ENCODE results near the gene IL20RB.
"Not testable (repeated sequence)": the region's sequence is repeated elsewhere in the genome, so short reads cannot be mapped to it uniquely, and the experiment has no call there.

IL20RB gene

DNA sequence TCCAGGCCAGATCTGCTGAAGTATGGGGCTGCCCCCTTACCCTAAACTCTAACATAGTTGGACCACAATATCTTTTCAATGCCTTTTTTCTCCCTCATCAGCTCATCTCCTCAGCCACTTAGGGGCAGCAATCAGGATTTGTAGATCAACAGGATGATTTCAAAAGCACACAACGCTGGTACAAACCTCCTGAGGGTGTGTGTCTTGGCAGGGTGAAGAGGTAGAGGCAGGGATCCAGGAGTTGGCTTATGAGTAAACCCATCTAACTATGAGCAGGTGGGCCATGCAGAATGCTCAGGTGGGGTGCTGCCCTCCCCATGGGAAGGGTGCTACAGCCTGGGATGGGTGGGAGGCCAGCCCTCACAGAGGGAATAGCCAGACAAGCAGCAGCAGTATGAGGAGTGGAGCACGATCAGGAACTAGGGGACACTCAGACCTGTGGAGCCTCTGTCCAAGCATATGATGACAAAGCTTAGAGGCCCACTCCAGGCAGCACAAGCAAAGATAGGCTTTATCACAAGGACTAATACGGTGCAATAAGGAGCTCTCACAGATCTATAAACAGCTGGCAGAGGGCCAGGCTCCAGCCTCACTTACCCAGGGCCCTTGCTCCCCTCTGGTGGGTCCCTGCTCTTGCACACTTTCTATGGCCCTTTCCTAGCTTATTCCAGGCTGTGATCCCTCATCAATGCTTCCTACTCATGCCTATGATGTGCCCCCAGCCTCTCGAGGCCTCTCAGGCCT is 32.2 kb downstream of the IL20RB start:
- no peak for DNase-seq

DNA sequence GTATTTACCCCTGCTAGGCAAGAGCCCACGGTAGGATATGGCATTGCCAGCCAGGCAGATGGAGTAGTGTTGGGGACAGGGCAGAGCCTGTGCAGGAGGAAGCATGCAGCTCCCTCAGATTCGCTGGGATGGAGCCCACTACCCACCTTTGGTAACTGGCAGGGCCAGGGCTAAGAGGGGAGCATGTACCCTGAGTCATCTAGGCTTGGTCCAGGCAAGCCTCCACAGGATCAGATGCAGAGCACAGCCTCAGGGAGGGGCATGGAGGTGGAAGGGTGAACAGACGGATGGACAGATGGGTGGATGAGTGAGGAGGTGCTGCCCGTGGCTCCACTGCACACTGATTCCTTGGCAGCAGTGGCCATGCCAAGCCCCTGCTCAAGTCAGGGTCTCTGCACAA is 33.0 kb downstream of the IL20RB start:
- DNase-seq, result no peak

DNA sequence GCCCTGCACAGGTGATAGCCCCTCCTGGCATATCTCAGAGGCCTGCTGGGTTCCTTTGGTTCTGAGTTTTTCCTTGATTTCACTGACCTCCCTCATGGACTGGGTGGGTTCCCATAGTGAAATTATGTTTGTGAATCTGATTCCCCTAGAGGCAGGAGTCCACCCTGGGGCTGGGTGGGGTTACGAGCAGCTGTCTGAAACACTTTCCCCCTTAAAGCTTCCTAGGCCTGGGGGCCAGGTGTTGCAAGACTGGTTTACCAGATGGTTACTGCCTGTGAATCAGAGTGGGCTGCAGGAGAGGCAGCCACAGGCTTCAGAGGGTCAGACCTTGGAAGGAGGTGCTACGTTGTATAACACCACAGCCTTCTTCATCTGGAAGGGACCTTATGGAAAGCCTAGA is 34.3 kb downstream of the IL20RB start:
- DNase-seq, result no peak

DNA sequence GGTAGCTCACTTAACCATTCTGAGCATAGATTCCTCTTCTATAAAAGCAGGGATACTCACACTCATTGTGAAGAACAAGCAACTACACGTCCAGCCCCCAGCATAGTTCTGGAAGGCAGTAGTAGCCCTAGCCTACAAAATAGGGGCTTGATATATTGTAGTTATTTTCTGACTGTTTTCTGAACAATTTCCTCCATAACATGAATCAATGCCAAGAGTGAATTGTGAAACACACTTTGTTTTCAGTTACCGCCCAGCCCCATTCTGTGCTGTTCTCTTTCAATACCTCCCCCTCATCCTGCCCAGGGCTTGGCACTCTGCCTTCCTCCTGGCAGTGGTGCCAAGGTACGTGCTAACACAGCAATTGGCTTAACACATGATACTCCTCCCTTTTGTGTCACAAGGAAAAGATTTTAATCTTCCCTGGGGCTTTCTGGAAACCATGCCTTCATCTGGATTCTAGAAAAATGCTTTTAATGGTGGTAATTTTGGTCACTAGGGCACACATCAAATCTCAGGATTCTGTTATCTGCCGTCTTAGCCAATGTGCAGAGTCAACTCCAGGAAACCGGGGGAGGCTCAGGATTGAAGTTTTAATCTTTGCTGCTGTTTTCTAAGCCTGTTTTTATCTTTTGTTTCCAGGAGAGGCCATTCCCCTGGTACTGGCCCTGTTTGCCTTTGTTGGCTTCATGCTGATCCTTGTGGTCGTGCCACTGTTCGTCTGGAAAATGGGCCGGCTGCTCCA is 37.2 kb downstream of the IL20RB start:
- no peak for DNase-seq

DNA sequence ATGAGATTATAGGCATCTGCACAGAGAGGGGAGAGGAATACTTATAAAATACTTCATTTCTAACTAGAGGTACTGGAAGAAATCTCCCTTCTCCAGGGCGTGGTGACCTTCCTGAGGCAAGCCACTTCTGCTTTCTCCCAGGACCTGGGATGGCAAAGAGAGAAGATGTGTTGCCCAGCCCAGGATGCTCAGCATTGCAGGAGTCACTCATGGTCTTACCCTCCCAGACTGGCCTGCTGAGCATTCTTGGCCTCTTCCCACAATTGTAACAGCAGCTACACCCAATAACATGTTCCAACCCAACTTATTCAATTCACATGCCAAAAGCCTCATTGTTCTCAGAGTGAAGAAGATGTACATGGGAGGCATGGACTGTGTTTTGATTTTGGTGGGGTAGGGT is 37.9 kb downstream of the IL20RB start:
- DNase-seq, result no peak

DNA sequence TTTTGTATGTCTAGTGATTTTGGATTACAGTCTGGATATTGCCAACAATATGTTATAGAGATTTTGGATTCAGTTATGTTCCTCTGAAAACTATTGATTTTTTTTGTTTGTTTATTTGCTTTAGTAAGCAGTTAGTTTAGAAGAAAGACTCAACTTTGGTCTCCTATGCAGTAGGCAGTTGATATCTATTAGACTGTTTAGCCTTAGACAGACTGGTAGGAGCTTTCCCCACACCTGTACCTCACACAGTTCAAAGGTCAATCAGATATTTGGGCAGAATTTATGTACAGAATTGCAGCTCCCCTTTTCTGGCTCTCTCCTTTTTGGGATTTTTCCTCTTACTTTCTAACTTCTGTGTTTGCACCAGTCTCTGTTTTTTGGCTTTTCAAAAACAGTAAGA is 42.3 kb downstream of the IL20RB start:
- no peak for DNase-seq

DNA sequence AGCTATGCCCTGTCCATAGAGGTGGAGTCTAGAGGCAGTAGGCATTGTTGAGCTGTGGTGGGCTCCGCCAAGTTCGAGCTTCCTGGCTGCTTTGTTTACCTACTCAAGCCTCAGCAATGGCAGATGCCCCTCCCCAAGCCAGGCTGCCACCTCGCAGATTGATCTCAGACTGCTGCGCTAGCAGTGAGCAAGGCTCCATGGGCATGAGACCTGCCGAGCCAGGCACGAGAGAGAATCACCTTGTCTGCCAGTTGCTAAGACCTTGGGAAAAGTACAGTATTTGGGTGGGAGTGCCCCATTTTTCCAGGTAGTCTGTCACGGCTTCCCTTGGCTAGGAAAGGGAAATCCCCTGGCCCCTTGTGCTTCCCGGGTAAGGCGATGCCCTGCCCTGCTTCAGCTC is 49.6 kb downstream of the IL20RB start:
- not testable (repeated sequence) for DNase-seq

DNA sequence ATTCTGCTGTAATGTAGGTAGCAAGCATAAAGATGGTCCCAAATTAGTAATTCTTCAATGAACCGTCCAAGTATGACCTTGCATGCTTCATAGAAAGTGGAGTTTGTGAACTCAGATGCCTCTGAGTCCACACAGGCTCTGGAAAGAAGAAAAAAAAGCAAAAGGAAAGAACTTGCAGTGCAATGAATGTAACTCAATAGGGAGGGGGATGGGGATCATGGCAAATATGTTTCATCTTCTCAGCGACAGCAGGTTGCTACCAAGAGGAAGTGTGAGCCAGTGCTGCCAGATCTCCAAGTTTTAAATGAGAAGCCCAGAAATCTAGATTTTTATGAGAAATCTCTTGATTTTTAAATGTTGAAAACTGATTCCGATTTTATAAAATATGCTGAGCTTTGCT is 50.3 kb downstream of the IL20RB start:
- no peak for DNase-seq

DNA sequence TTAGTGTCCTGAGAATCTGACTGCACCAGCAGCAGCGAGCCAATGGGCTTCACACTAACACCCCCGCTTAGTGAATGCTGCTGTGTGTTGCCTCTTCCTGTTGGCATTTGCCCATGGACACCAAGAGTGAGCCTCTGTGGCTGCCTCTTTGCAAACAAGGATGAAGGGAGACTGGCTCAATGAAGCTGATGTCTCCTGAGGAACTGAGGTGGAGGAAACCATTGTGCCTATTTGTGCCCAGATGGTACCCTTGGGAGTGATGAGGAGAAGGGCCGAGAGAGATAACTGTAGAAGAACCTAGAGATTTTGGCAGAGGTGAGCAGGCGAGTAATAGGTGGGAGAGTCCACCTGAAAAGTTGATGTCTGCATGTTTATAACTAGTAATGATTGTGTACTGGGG is 51.2 kb downstream of the IL20RB start:
- no peak for DNase-seq

DNA sequence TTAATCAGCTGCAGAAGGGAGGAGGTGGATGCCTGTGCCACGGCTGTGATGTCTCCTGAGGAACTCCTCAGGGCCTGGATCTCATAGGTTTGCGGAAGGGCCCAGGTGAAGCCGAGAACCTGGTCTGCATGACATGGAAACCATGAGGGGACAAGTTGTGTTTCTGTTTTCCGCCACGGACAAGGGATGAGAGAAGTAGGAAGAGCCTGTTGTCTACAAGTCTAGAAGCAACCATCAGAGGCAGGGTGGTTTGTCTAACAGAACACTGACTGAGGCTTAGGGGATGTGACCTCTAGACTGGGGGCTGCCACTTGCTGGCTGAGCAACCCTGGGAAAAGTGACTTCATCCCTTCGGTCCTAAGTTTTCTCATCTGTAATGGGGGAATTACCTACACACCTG is 52.4 kb downstream of the IL20RB start:
- no peak for DNase-seq

DNA sequence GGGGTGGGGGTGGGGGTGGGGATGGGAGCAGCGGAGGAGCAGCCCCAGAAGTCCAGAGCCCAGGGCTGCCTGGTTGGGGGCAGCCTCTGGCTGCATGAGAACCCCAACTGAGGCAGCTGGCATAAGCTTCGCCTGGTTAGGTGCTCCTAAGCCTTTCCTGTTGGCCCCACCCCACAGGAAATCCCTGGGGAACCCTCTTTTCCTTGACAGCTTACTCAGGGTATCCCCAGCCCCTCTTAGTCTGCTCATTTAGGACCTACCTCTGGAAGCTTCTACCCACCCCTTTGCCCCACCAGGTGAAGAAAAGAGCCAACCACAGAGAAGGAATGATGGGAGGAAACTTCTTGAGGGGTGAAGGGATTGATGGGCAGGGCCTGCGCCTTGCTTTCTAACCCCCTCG is 53.4 kb downstream of the IL20RB start:
- DNase-seq, result no peak

DNA sequence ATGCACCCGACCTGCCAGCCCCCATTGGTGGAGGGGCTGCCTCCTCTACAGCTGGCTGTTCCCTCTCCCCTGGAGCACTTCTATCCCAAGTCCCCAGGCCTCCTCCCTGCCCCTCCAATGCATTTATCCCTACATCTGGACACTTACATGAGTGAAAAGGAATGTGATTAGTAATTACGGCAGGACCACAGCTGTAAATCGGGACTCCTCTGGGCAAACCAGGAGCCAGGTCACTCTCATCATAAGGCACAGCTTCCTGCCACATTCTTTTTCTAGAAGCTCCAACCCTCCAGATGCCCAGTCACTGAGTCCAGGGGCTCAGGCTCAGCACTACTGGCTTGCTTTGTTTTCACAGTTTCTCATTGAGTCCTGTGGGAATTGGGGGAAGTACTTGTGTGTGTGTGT is 54.3 kb downstream of the IL20RB start:
- DNase-seq, result no peak

DNA sequence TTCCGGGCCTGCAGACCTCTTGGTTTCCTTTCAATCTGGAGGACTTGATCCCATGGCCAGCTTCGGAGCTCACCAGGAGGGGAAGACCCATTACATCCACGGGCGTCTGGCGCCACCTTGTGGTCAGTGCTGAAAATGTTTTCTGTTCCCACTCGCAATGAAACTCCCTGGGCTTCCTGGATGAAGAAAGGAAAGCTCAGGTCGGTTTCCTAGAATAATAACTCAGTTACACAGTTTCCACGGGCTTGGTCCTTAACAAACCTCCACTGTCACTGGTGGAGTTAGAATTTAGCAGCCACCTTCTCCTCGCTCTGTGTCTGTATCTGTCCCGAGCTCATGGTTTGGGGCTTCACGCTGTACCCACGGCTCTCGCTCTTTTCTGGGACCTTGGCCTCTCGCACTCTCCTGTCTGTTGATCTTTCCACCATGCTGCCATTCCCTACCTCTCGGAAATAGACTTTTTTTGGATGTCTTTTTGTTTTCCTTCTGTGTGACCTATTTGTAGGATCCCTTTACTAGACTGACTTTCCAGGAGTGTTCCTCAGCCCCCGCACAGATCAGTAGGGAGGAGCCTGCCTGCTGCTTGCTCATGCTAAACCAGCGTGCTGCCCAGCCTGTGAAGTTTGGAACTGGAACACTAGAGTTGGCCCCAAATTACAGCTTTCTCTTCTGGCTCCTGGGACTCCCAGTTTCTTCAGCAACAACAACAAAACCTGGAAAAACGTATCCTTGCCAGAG is 56.3 kb downstream of the IL20RB start:
- DNase-seq, result peak; percentile 82

DNA sequence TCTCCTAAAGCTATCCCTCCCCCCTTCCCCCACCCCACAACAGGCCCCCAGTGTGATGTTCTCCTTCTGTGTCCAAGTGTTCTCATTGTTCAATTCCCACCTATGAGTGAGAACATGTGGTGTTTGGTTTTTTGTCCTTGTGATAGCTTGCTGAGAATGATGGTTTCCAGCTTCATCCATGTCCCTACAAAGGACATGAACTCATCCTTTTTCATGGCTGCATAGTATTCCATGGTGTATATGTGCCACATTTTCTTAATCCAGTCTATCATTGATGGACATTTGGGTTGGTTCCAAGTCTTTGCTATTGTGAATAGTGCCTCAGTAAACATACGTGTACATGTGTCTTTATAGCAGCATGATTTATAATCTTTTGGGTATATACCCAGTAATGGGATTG is 59.5 kb downstream of the IL20RB start:
- DNase-seq, result not testable (repeated sequence)

DNA sequence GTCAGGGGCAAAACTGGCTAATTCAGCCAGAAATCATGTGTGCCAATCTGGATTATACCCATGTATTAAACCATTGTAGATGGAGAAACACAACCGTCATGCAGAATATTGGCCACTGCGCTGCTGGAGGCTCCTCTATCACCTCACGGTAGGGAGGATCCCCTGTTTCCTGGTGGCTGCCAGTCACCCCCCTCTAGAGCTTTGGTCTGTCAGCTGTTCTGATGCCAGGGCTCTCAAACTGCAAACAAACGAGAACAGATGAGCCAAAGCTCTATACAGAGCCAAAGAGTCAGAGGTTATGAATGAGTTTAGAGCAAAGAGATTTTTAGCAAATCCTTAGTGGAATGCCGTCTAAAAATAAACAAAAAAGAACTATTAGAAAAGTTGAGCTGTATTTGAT is 62.5 kb downstream of the IL20RB start:
- no peak for DNase-seq

DNA sequence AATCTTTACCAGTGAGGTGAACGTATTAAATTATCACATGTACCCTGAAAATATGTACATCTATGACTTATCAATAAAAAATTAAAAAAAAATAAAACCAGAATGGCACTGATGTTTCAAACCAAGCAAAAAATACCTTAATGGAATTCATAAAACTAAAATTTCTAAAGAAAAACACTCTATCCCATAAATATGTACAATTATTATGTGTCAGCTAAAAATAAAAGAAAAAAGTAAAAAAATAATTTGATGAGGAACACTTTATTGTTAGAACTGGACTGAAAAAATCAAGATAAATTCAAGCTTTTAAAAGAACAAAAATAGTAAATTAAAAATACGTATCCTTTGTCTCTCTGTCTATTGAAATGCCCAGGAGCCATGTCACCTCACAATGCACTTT is 63.1 kb downstream of the IL20RB start:
- DNase-seq, result no peak

DNA sequence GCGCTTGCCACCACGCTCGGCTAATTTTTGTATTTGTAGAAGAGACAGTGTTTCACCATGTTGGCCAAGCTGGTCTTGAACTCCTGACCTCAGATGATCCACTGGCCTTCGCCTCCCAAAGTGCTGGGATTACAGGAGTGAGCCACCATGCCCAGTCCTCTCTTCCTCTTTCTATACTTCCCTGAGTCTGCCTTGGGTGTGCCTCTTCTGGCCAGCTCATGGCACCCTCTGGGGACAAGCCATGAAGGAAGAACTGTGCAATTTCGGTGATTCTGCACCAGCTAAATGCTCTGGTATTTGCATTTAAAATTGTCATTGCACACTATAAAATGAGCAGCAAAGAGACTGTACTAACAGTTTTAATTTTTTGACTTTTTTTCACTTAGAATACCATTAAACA is 66.6 kb downstream of the IL20RB start:
- no peak for DNase-seq

DNA sequence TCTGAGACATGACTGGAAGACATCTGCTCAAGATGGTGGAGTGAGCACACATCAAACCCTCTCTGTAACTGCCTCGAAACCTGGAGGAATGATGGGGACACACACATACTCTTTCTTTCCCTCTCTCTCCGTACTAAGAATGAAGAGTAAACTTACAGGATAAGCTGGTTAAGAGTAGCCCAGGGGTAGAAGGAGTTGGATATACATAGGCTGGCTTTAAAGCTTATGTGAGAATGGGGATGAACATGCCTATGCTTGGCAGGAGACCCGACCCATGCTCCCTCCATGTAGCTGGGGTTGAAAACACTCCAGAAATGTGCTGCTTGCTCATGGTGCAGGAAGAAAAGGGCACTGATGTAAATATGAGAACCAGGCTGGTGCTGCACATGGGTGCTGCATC is 68.9 kb downstream of the IL20RB start:
- no peak for DNase-seq

DNA sequence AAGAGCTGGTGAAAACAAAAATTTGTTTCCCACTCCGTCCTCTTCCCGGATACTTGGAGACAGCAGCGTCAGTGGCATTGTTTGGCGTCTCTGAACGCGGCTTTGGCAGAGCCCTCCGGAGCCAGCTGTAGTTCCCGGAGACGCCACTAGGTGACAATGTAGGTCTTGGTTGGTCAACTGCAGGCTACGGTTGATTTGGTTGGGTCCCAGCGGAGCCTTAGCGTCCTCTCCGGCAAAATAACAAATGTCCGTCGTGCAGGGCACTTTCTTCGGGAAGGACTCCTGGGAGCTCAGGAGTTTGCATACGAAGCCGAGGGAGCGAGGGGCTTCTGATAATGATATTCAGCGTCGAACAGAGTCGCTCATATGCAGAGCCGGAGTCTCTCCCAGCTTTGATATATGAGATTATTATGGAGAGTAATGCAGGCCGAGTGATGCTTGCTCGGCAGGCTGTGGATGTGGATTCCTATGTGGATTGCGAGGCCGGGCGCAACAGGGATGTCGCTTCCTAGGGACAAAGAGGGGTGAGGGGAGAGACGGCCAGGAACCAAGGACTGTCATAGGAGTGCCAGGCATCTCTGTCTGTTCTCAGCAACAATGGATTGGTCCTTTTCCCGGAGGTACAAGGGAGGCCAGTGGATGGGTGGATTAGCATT is 74.8 kb downstream of the IL20RB start:
- DNase-seq, result peak; percentile 70

DNA sequence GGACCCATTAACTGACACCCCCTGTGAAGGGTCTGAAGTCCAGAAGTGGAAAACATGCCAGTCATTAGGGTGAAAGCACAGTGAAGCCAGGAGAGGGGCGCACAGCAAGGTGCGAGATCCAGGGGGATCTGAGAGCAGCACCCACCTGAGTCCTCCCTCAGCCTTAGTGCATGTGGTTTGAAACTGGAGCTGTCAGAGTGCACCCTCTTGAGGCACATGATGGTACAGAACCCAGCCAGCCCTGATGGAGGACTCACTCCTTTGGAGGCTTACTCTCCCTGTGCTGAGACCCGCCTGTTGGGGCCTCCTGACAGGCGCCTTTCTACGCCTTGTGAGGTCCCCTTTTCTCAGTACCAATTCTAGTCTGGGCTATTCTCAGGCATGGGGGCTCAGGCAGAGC is 77.8 kb downstream of the IL20RB start:
- no peak for DNase-seq

DNA sequence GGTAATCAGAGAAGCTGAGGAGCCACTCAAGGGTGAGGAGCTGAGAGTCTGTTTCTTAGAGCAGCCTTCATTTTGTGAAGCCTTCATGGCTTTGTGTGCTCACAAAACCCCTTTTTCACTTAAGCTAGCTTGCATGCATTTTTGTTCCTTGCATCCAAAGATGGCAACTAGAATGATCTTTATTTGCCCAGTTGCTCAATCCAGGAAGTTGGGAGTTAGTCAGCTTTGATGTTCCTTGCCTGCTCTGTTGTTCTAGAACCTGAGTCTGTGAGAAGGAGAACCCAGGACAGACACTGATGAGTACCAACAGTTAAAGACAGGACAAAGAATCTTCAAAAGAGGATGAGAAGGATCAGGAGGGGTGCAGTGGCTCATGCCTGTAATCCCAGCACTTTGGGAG is 81.8 kb downstream of the IL20RB start:
- DNase-seq, result no peak

DNA sequence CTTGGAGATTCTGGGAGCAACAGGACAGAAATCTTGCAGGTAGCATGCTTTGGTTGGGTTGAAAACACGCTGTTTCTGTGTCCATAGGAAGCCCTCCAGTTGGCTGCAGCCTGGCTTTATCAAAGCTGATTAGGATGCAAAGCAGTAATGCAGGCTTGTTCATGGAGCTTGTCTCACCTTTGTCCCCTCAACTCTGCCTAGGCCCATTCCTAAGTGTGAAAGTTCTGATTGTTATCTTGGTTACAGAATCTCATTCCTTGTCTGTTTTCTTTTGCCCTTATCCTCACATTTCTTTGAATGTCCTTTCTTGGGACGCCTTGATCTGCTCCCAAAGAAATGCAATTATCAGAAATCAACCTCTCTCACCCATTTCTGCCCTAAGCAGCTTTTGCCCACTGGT is 83.5 kb downstream of the IL20RB start:
- DNase-seq, result no peak

DNA sequence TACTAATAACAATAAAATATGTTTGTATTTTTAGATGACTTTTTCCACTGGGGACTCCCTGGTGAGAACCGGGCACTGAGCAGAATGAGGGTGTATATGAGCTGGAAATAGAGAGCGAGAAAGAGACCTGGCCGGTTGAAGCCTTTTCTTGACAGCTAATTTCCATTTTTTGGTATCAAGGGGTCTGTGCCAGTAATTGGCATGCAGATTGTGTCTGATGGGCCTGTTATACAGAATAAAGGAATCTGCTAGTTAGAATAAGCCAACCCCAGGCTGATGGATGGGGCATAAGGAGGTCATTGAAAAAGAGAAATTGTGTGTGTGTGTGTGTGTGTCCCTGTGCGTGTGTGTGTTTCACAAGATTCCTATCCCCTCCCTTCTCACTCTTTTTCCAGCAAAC is 83.9 kb downstream of the IL20RB start:
- no peak for DNase-seq

All from effector CD4-positive, alpha-beta T cell (primary cell).